Lower leg skin (tissue), 4 donors: ENCODE data around the gene PARL. TPM values are rescaled to one million over a fixed set of nuclear protein-coding genes. Genes with fewer than 3 reads are reported as not detected.

ENCODE experiments used
- DNase-seq, 2 donors: peaks; one replicate each; pipeline ENCODE4 v3.0.0-alpha.2; 2019; ENCODE audit warnings: low spot score in 2 of 2
- H3K4me3 ChIP-seq: fragments of 200-600 bp; sonication (generic); 2 replicates; pipeline ENCODE4 v1.5.1; 2017; ENCODE audit warnings: mild to moderate bottlenecking, low read depth; ENCODE audit not compliant: poor library complexity, severe bottlenecking
- CTCF ChIP-seq, 3 donors: fragments of 450-650 bp; IDR thresholded peaks; one replicate each; pipeline ENCODE4 v1.5.1; 2016; ENCODE audit warnings: antibody characterized with exemption in 3 of 3, mild to moderate bottlenecking in 3 of 3, moderate library complexity in 2 of 3
- POLR2A ChIP-seq, 2 donors: fragments of 450-650 bp; IDR thresholded peaks; one replicate each; pipeline ENCODE4 v1.6.1; 2016 to 2017; ENCODE audit warnings: antibody characterized with exemption in 2 of 2, mild to moderate bottlenecking in 1 of 2, moderate library complexity in 1 of 2
- WGBS, 2 donors: methylation state at CpG; one replicate each; pipeline ENCODE4 v1.1.5; 2018; 5-methylcytosine and 5-hydroxymethylcytosine counted together
- intact Hi-C: fragments of 100-400 bp; cut with DNase I; formaldehyde crosslinking; loops from one replicate; pipeline ENCODE4 v1.15.0; 2023; ENCODE audit warnings: low total_unique reads
- total RNA-seq, 4 donors: library from RNA; depleted of rRNA; stranded (reverse); fragments of >200 nt; gene quantifications; one replicate each; pipeline ENCODE4 v1.1.0, GENCODE V29; 2016

PARL gene
- total RNA-seq, 4 donors from 2014 or later, result 19.5 to 40.5 (median 22.3) TPM

GRCh38 chr3:183845090-183845489, 39.6 kb downstream of the PARL start:
- WGBS, 2 donors, result 63 to 67% methylated on average over 4 of the region's 4 CpGs
- no peak for DNase-seq
- TF ChIP-seq POLR2A (IDR thresholded peaks at IDR 0.05) (no peak), CTCF (IDR thresholded peaks at IDR 0.05) (no peak)
- intact Hi-C loops, result no loop called here
- no peak overlapping the region for H3K4me3 ChIP-seq

GRCh38 chr3:183844606-183845005, 40.1 kb downstream of the PARL start:
- DNase-seq, result no peak
- TF ChIP-seq CTCF (IDR thresholded peaks at IDR 0.05), result no peak
- no peak for TF ChIP-seq POLR2A (IDR thresholded peaks at IDR 0.05)
- H3K4me3 ChIP-seq, result no peak overlapping the region
- intact Hi-C loops, result no loop called here
- WGBS, 2 donors, result 48 to 60% methylated on average over 2 of the region's 2 CpGs

GRCh38 chr3:183839751-183840150, 44.9 kb downstream of the PARL start:
- intact Hi-C loops, result no loop called here
- TF ChIP-seq POLR2A (IDR thresholded peaks at IDR 0.05) (no peak), CTCF (IDR thresholded peaks at IDR 0.05) (no peak)
- WGBS, 2 donors, result 96% methylated on average over 4 of the region's 4 CpGs
- H3K4me3 ChIP-seq, result no peak overlapping the region
- no peak for DNase-seq

GRCh38 chr3:183837894-183838293, 46.8 kb downstream of the PARL start:
- no peak for DNase-seq
- no peak overlapping the region for H3K4me3 ChIP-seq
- WGBS, 2 donors, result 98 to 100% methylated on average over 3 of the region's 3 CpGs
- intact Hi-C loops, result no loop called here
- no peak for TF ChIP-seq POLR2A (IDR thresholded peaks at IDR 0.05)
- TF ChIP-seq CTCF (IDR thresholded peaks at IDR 0.05), result no peak

- 93 to 95% methylated on average over 9 of the region's 9 CpGs for WGBS, 2 donors
- no peak for TF ChIP-seq POLR2A (IDR thresholded peaks at IDR 0.05)
- no peak for TF ChIP-seq CTCF (IDR thresholded peaks at IDR 0.05)
- DNase-seq, result no peak
- intact Hi-C loops, result no loop called here
- no peak overlapping the region for H3K4me3 ChIP-seq
Observed at GRCh38 chr3:183837390-183837789, 47.3 kb downstream of the PARL start.

GRCh38 chr3:183833516-183833915, 51.2 kb downstream of the PARL start:
- TF ChIP-seq POLR2A (IDR thresholded peaks at IDR 0.05) (no peak), CTCF (IDR thresholded peaks at IDR 0.05) (no peak)
- 87 to 88% methylated on average over 6 of the region's 6 CpGs for WGBS, 2 donors

More at GRCh38 chr3:183833516-183833915, 51.2 kb downstream of the PARL start:
- no peak for DNase-seq
- intact Hi-C loops, result no loop called here
- H3K4me3 ChIP-seq, result no peak overlapping the region
